GM12874 (cell line): ENCODE data around the gene TBC1D22A.

Experiments used
- TF ChIP-seq, protein P1 (sequence below): IDR thresholded peaks from 2 replicates; pipeline ENCODE4 v1.5.1; 2011; ENCODE audit warnings: low read depth, mild to moderate bottlenecking, control low read depth, low read length, moderate library complexity; ENCODE audit not compliant: insufficient read depth

Gene TBC1D22A

DNA sequence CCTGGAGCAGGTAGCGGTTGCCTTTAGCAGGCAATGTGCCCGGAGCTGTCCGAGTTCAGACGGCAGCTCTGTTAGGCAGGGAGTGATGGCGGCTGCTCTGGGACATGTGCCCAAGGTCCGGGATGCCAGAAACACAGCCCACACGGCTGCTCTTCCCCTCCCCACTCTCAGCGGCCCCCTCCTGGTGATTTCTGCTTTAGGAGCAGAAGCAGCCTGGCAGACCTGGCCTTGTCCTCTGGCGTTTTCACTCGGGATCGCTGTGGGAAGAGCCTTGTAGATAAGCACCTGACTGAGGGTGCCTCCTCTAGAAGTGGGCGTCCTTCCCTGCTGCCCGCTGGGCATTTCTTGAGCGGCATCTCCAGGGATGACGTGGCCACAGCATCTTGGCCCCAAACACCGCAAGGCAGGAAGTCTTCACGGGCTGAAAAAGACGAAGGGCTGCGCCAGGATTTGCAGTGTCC, 392.2 kb downstream of the TBC1D22A start:
- TF ChIP-seq, protein P1, sequence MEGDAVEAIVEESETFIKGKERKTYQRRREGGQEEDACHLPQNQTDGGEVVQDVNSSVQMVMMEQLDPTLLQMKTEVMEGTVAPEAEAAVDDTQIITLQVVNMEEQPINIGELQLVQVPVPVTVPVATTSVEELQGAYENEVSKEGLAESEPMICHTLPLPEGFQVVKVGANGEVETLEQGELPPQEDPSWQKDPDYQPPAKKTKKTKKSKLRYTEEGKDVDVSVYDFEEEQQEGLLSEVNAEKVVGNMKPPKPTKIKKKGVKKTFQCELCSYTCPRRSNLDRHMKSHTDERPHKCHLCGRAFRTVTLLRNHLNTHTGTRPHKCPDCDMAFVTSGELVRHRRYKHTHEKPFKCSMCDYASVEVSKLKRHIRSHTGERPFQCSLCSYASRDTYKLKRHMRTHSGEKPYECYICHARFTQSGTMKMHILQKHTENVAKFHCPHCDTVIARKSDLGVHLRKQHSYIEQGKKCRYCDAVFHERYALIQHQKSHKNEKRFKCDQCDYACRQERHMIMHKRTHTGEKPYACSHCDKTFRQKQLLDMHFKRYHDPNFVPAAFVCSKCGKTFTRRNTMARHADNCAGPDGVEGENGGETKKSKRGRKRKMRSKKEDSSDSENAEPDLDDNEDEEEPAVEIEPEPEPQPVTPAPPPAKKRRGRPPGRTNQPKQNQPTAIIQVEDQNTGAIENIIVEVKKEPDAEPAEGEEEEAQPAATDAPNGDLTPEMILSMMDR, result no peak

DNA sequence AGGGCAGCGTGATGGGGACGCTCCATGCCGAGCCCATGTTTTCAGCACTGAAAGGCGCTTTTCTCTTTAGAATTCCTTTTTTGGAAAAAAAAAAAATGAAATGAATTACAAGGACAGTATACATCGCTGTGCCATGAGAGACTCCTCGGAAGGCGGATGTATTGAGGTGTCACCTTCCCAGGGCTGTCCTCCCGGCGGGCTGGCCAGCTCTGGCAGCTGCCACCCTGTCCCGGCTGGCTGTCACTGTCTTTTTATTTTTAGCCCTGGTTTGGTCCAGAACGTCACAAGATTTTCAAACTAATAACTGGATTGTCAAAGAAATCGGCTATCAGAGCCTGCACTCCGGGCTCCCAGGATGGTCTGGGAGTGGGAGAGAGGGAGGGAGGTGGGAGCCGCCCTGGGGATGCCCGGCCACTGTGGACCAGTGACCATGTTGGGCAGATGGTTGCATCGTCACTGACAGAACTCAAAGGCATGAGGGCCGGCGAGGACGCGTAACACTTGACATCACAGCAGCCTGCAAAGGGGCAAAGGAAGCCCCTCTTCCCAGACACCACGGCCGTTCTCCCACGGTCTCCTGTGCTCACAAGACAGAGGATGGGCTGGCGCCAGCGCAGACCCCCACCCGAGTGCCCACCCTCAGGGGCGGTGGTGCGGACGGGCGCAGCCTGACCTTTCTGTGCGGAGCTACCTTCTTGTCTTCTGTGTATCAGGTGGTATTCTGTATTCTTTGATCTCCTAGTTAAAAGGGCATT, 392.9 kb downstream of the TBC1D22A start:
- TF ChIP-seq, protein P1, result no peak

- TF ChIP-seq, protein P1, result no peak
These were observed 393.5 kb downstream of the TBC1D22A start for GRCh38 chr22:47155912-47156311.

DNA sequence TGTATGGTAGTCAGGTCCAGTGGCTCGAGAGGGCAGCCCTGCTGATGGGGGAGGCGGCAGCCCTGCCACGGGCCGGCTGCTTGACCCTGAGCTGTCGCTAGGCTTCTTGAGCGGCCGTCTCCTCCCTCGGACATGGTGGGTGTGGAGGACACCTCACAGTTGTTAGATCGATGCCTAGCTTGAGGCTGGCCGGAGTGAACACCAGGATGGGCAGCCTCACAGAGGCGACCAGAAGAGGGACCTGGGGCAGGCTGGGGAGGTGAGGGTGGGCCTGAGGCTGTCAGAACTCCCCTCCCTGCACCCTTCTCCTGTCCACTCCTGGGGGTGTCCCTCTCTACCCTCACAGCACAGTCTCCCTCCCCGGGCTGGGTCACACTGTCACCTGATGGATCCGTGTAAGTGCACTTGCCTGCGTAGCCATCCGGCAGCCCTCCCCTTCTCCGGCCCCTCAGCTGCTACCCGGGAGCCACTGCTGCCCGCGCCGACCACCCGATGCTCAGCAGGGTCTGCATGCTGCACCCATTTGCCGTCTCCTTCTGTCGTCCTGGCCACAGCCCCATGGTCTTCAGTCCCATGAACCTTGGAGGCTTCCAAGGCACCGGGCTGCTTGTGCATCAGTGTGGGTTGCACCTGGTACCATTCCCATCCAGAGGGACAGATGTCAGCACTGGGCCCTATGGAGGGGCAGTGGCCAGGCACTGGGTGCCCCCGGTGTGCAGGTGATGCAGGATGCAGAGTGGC, 394.1 kb downstream of the TBC1D22A start:
- TF ChIP-seq, protein P1, result no peak

DNA sequence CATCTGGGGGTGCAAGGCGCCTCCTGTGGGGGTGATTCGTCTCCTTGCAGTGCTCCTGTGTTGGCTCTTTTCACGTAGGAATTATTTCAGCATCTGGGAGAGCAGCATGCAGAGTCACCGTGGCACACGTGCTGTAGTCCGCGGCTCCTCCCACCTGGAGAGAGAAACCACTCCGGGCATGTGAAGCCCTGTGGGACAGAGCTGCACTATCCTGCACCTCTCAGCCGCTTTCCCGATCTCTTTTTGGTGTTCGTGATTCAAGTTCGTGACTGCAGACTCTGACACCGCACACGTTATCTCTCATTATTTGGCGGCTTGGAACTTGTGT, 394.6 kb downstream of the TBC1D22A start:
- TF ChIP-seq, protein P1, result no peak

DNA sequence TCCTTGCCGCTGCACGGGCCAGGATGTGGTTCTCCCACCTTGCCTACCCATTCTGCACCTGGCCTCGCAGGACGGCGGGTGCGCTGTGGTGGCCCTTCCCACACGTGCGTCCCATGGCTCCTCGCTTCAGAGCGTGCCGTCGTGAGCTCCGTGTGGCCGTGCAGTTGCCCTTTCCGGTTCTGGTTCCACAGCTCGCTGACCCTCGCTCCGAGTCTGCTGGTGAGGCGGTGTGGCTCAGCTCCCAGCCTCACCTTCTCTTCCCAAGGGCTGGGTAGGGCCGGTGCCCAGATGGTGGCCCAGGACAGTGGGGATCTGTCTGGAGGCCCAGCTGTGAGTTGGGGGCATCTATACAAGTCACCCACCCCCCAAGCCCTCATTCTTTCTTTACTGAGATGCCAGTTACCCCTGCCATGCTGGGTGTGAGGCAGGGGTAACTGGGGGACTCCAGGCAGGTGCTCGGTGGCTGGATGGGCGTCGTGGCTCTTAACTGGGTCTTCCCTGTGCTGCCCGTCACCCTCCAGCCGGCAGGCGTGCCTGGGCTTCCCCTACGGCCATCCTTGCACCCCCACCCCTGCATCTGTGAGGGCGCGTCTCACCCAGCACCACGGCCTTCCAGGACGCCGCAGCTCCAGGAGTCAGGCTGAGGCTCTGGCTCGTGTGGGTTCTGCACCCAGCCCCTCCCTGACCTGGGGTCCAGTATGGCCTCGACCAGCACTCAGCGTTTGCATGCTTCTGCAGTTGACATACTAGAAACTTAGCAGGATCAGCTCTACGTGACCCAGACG, 395.2 kb downstream of the TBC1D22A start:
- TF ChIP-seq, protein P1, result no peak

DNA sequence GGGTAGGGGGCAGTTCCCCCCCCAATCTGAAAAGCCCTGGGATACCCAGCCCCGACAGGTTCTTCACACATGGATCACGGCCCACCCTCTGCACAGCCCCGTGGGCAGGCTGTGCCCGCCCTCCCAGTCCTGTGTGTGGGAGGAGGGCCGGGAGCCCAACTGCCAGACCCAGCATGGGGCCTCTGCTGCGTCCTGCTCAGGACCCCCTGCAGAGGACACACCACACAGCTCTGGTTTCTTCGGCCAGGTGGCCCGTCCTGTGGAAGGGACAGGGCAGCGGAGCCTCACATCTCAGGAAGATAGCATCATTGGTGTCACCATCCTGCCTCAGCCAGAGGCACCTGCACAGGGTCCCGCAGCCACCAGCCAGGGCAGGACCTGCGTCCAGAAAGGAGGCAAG, 396.0 kb downstream of the TBC1D22A start:
- TF ChIP-seq, protein P1, result no peak
